Astrocyte (in vitro differentiated cells and primary cell): ENCODE data around the gene ZC3H18.

ENCODE experiments used
- CTCF ChIP-seq: IDR thresholded peaks from 2 replicates; pipeline ENCODE4 v1.5.1; 2011; ENCODE audit warnings: low read depth, mild to moderate bottlenecking, inconsistent platforms, low read length, moderate library complexity; ENCODE audit not compliant: insufficient read depth
- EZH2 ChIP-seq: IDR thresholded peaks from 2 replicates; pipeline ENCODE4 v1.6.1; 2012; ENCODE audit warnings: mild to moderate bottlenecking, low read length, inconsistent platforms; ENCODE audit not compliant: insufficient read depth

- TF ChIP-seq CTCF (no peak), EZH2 (no peak)
These were observed 30.9 kb upstream of the ZC3H18 start for GRCh38 chr16:88539261-88539651.
